Neural cell (in vitro differentiated cells): ENCODE measurements around the gene MDM2. TPM values are rescaled to one million over a fixed set of nuclear protein-coding genes. Genes with fewer than 3 reads are reported as not detected.

Source experiments
- H2AFZ ChIP-seq: fragments of 200-600, 300-800 bp; sonication (generic), shearing (Covaris generic); 2 replicates; pipeline ENCODE4 v1.6.0; 2014; ENCODE audit warnings: low read depth, mild to moderate bottlenecking, antibody characterized with exemption, low read length, moderate library complexity
- H3F3A ChIP-seq: fragments of 200-600 bp; shearing (Covaris generic); 2 replicates; pipeline ENCODE4 v1.6.1; 2016; ENCODE audit warnings: mild to moderate bottlenecking, moderate library complexity, mixed read lengths, antibody characterized with exemption, low read length; ENCODE audit not compliant: insufficient read depth, poor library complexity, severe bottlenecking
- H3K27ac ChIP-seq: fragments of 200-600, 300-800 bp; sonication (generic), shearing (Covaris generic); 2 replicates; pipeline ENCODE4 v1.5.1; 2014; ENCODE audit warnings: mild to moderate bottlenecking, low read length, moderate library complexity
- H3K27me3 ChIP-seq: fragments of 300-800, 200-600 bp; sonication (generic), shearing (Covaris generic); 2 replicates; pipeline ENCODE4 v1.6.0; 2014; ENCODE audit warnings: mild to moderate bottlenecking, low read depth, low read length, moderate library complexity; ENCODE audit not compliant: insufficient read depth
- H3K36me3 ChIP-seq: fragments of 300-800, 200-600 bp; sonication (generic), shearing (Covaris generic); 2 replicates; pipeline ENCODE4 v1.5.1; 2014; ENCODE audit warnings: mild to moderate bottlenecking, antibody characterized with exemption, low read length, moderate library complexity; ENCODE audit not compliant: insufficient read depth
- H3K4me2 ChIP-seq: fragments of 300-800, 200-600 bp; sonication (generic), shearing (Covaris generic); 2 replicates; pipeline ENCODE4 v1.6.0; 2014; ENCODE audit warnings: mild to moderate bottlenecking, low read length
- H3K4me3 ChIP-seq: fragments of 300-800, 200-600 bp; sonication (generic), shearing (Covaris generic); 2 replicates; pipeline ENCODE4 v1.5.1; 2014; ENCODE audit warnings: mild to moderate bottlenecking, low read length, moderate library complexity
- H3K79me2 ChIP-seq: fragments of 200-600 bp; shearing (Covaris generic); replicated peaks from 2 replicates; pipeline ENCODE4 v1.6.0; 2014; ENCODE audit warnings: mild to moderate bottlenecking, low read length, moderate library complexity; ENCODE audit not compliant: insufficient read depth
- H3K9ac ChIP-seq: fragments of 300-800, 200-600 bp; sonication (generic), shearing (Covaris generic); 2 replicates; pipeline ENCODE4 v1.6.1; 2016; ENCODE audit warnings: mild to moderate bottlenecking, low read length, mixed read lengths
- H3K9me2 ChIP-seq: fragments of 200-600 bp; shearing (Covaris generic); 2 replicates; pipeline ENCODE4 v1.6.1; 2016; ENCODE audit warnings: mild to moderate bottlenecking, low read length, mixed read lengths; ENCODE audit not compliant: insufficient read depth
- H3K9me3 ChIP-seq: fragments of 200-600, 300-800 bp; sonication (generic), shearing (Covaris generic); 2 replicates; pipeline ENCODE4 v1.6.1; 2016; ENCODE audit warnings: mild to moderate bottlenecking, mixed run types, low read length, moderate library complexity, mixed read lengths
- H4K20me1 ChIP-seq: fragments of 200-600 bp; shearing (Covaris generic); 2 replicates; pipeline ENCODE4 v1.6.1; 2016; ENCODE audit warnings: mild to moderate bottlenecking, mixed run types; ENCODE audit not compliant: insufficient read depth
- CTCF ChIP-seq: fragments of 450-650 bp; IDR thresholded peaks from 2 replicates; pipeline ENCODE4 v1.5.1; 2014; ENCODE audit warnings: antibody characterized with exemption, mild to moderate bottlenecking, moderate library complexity; ENCODE audit not compliant: poor library complexity, severe bottlenecking
- EP300 ChIP-seq: fragments of 450-650 bp; conservative IDR thresholded peaks from 2 replicates; pipeline ENCODE4 v1.6.1; 2014; ENCODE audit warnings: antibody characterized with exemption, mild to moderate bottlenecking, moderate library complexity; ENCODE audit not compliant: poor library complexity, severe bottlenecking
- EZH2 ChIP-seq: fragments of 200-600, 300-800 bp; shearing (Covaris generic), sonication (generic); IDR thresholded peaks from 2 replicates; pipeline ENCODE4 v1.6.1; 2014; ENCODE audit warnings: antibody characterized with exemption, low read length, borderline replicate concordance, mild to moderate bottlenecking; ENCODE audit not compliant: insufficient read depth, poor library complexity, severe bottlenecking
- MXI1 ChIP-seq: fragments of 450-650 bp; conservative IDR thresholded peaks from 2 replicates; pipeline ENCODE4 v1.6.1; 2014; ENCODE audit warnings: antibody characterized with exemption, mild to moderate bottlenecking; ENCODE audit not compliant: poor library complexity, severe bottlenecking
- POLR2AphosphoS5 ChIP-seq: IDR thresholded peaks from 2 replicates; pipeline ENCODE4 v1.6.1; 2012
- RAD21 ChIP-seq: fragments of 450-650 bp; conservative IDR thresholded peaks from 2 replicates; pipeline ENCODE4 v1.6.1; 2014; ENCODE audit warnings: antibody characterized with exemption, mild to moderate bottlenecking, moderate library complexity
- REST ChIP-seq: IDR thresholded peaks from 2 replicates; pipeline ENCODE4 v1.6.1; 2012; ENCODE audit warnings: borderline replicate concordance
- SMC3 ChIP-seq: fragments of 450-650 bp; conservative IDR thresholded peaks from 2 replicates; pipeline ENCODE4 v1.6.1; 2014; ENCODE audit warnings: antibody characterized with exemption, mild to moderate bottlenecking, moderate library complexity; ENCODE audit not compliant: poor library complexity
- TAF1 ChIP-seq: IDR thresholded peaks from 2 replicates; pipeline ENCODE4 v1.6.1; 2012; ENCODE audit warnings: low read depth
- polyA plus RNA-seq: library from polyadenylated mRNA; depleted of rRNA; stranded (reverse); fragments of >200 nt; gene quantifications from 2 replicates; pipeline ENCODE4 v1.2.3, GENCODE V29; 2014

Gene MDM2
- polyA plus RNA-seq, 1 donor from 2014 or later, result 37.5 TPM

- Histone ChIP-seq H2AFZ (no peak overlapping the region), H3K9ac (no peak overlapping the region), H4K20me1 (no peaks in the 10 kb centered on the region), H3K9me2 (no peaks in the 10 kb centered on the region), H3K36me3 (no peaks in the 10 kb centered on the region), H3K4me3 (no peak overlapping the region), H3K27ac (no peak overlapping the region), H3K27me3 (no peaks in the 10 kb centered on the region), H3K4me2 (no peak overlapping the region), H3F3A (no peaks in the 10 kb centered on the region), H3K79me2 (no peaks in the 10 kb centered on the region), H3K9me3 (no peaks in the 10 kb centered on the region)
- TF ChIP-seq CTCF (no peak), MXI1 (no peak), EZH2 (no peak), RAD21 (no peak), SMC3 (no peak), POLR2AphosphoS5 (no peak), EP300 (no peak), TAF1 (no peak), REST (no peak)
Measured at GRCh38 chr12:68853396-68854077, 45.6 kb downstream of the MDM2 start.

- Histone ChIP-seq H3F3A (no peaks in the 10 kb centered on the region), H3K4me3 (no peak overlapping the region), H3K27ac (no peak overlapping the region), H3K79me2 (no peaks in the 10 kb centered on the region), H2AFZ (no peak overlapping the region), H3K4me2 (no peak overlapping the region), H3K27me3 (no peaks in the 10 kb centered on the region), H3K9me2 (no peaks in the 10 kb centered on the region), H4K20me1 (no peaks in the 10 kb centered on the region), H3K9ac (no peak overlapping the region), H3K36me3 (no peaks in the 10 kb centered on the region), H3K9me3 (no peaks in the 10 kb centered on the region)
- TF ChIP-seq CTCF (no peak), SMC3 (no peak), MXI1 (no peak), RAD21 (no peak), EZH2 (no peak), EP300 (no peak), POLR2AphosphoS5 (no peak), REST (no peak), TAF1 (no peak)
Measured at GRCh38 chr12:68854078-68854468, 46.1 kb downstream of the MDM2 start.
